ELF-1 (cell line): ENCODE data around the gene LSM5.

Source experiments
- DNase-seq: peaks from one replicate; pipeline ENCODE4 v3.0.0-alpha.2; 2016; ENCODE audit warnings: low read depth, low spot score

The LSM5 gene

GRCh38 chr7:32490127-32490796 lies at the start of gene LSM5:
Gene LSM5 (minus strand): TSS chr7:32490380. CDS start chr7:32490365, 15 bp downstream.
- peak; percentile 95 for DNase-seq

GRCh38 chr7:32539366-32539765 lies 49.2 kb upstream of the LSM5 start:
- no peak for DNase-seq

- DNase-seq, result no peak
Measured at GRCh38 chr7:32537760-32538159, 47.6 kb upstream of the LSM5 start.

GRCh38 chr7:32536585-32536984 lies 46.4 kb upstream of the LSM5 start:
- DNase-seq, result no peak

- no peak for DNase-seq
Measured at GRCh38 chr7:32536016-32536415, 45.8 kb upstream of the LSM5 start.

- no peak for DNase-seq
Measured at GRCh38 chr7:32535162-32535702, 45.1 kb upstream of the LSM5 start.

GRCh38 chr7:32533276-32534029 lies 43.3 kb upstream of the LSM5 start:
- no peak for DNase-seq

- DNase-seq, result no peak
Measured at GRCh38 chr7:32532716-32533115, 42.5 kb upstream of the LSM5 start.

GRCh38 chr7:32532086-32532485 lies 41.9 kb upstream of the LSM5 start:
- no peak for DNase-seq

- no peak for DNase-seq
Measured at GRCh38 chr7:32531402-32531801, 41.2 kb upstream of the LSM5 start.

GRCh38 chr7:32525839-32526238 lies 35.7 kb upstream of the LSM5 start:
- DNase-seq, result no peak

GRCh38 chr7:32524631-32525030 lies 34.5 kb upstream of the LSM5 start:
- no peak for DNase-seq

- DNase-seq, result no peak
Measured at GRCh38 chr7:32522746-32523530, 32.8 kb upstream of the LSM5 start.

GRCh38 chr7:32519763-32520162 lies 29.6 kb upstream of the LSM5 start:
- no peak for DNase-seq

GRCh38 chr7:32518534-32519140 lies 28.5 kb upstream of the LSM5 start:
- no peak for DNase-seq

GRCh38 chr7:32516551-32517100 lies 26.4 kb upstream of the LSM5 start:
- DNase-seq, result no peak

GRCh38 chr7:32515890-32516550 lies 25.8 kb upstream of the LSM5 start:
- DNase-seq, result no peak

- DNase-seq, result no peak
Measured at GRCh38 chr7:32513210-32513609, 23.0 kb upstream of the LSM5 start.

GRCh38 chr7:32511791-32512190 lies 21.6 kb upstream of the LSM5 start:
- DNase-seq, result no peak

- no peak for DNase-seq
Measured at GRCh38 chr7:32507414-32507813, 17.2 kb upstream of the LSM5 start.
